ENCODE data around the gene MLPH.
A peak's percentile ranks its signal among the peaks of the same experiment; 100 is the strongest.

Gene MLPH

DNA sequence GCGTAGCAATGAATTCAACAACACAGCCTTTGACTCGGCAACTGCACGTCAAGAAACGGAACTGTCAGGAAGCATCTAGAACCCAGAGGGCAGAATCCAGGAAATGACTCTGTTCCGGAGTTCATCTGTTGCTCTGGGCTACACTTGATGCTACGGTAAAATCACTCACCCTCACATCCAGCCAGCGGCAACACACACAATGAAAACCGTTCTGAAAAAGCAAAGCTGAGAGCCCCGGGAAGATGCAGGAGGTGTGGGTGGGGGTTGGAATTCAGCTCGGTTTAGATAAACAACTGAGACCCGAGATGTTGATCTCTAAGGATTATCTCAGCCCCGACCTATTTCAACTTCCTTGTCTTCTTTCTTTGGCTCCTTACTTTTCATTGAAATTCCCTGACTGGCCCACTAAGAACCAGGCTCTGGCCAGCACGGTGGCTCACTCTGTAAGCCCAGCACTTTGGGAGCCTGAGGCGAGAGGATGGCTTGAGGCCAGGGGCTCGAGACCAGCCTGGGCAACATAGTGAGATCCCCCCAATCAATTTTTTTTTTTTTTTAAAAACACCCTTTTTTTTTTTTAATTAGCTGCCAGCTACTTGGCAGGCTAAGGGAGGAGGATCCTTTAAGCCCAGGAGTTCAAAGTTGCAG, 116.8 kb downstream of the MLPH start:
- peak; percentile 74 to 85 (median 79) for DNase-seq

DNA sequence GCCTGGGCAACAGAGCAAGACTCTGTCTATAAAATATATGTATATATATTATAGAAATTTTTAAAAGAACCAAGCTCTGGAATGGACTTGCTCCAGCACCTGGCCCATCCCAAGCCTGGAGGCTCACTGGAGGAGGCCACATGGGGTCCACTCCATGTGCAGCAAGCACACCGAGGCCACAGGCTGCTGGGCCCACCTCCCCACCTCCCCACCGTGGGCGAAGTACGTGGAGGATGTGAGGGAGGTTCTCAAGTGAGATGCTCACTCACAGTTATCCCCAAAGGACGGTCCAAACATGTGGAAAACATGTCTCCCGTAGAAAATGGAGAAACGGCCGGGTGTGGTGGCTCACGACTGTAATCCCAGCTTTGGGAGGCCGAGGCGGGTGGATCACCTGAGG, 117.3 kb downstream of the MLPH start:
- DNase-seq = no peak
